AG04449 (cell line): ENCODE data around the gene EPB41.
"Not testable (repeated sequence)": the region's sequence is repeated elsewhere in the genome, so short reads cannot be mapped to it uniquely, and the experiment has no call there.

ENCODE experiments used
- CTCF ChIA-PET: fragments of 350-600 bp; formaldehyde crosslinking; extraction: SDS; loops from one replicate; lab custom pipeline; 2021; ENCODE audit warnings: antibody characterized with exemption; lab: Yijun Ruan, JAX
- POLR2A ChIA-PET: fragments of 400-600, 350-600 bp; formaldehyde crosslinking; extraction: SDS; loops from one replicate; lab custom pipeline; 2020; ENCODE audit warnings: antibody characterized with exemption, inconsistent platforms; lab: Yijun Ruan, JAX
- DNase-seq: peaks from one replicate; pipeline ENCODE4 v3.0.0-alpha.2; 2010; ENCODE audit warnings: low read depth, low spot score
- H3K4me3 ChIP-seq: 2 replicates; pipeline ENCODE4 v1.5.1; 2011; ENCODE audit warnings: low read depth, mild to moderate bottlenecking, control low read depth, low read length
- TF ChIP-seq, protein P1 (sequence below): IDR thresholded peaks from one replicate; pipeline ENCODE4 v1.5.1; 2011; ENCODE audit warnings: mild to moderate bottlenecking, moderate library complexity, low read length, control low read depth, inconsistent platforms; ENCODE audit not compliant: insufficient read depth; ENCODE audit errors: missing control alignments

Gene EPB41

GRCh38 chr1:29062157-29062942, 148.0 kb downstream of the EPB41 start:
- no peak for DNase-seq
- H3K4me3 ChIP-seq = no peak overlapping the region
- TF ChIP-seq, protein P1, sequence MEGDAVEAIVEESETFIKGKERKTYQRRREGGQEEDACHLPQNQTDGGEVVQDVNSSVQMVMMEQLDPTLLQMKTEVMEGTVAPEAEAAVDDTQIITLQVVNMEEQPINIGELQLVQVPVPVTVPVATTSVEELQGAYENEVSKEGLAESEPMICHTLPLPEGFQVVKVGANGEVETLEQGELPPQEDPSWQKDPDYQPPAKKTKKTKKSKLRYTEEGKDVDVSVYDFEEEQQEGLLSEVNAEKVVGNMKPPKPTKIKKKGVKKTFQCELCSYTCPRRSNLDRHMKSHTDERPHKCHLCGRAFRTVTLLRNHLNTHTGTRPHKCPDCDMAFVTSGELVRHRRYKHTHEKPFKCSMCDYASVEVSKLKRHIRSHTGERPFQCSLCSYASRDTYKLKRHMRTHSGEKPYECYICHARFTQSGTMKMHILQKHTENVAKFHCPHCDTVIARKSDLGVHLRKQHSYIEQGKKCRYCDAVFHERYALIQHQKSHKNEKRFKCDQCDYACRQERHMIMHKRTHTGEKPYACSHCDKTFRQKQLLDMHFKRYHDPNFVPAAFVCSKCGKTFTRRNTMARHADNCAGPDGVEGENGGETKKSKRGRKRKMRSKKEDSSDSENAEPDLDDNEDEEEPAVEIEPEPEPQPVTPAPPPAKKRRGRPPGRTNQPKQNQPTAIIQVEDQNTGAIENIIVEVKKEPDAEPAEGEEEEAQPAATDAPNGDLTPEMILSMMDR = no peak
- ChIA-PET CTCF (interaction anchor here (0.9 to 1.1 kb wide), 5 partner anchors 9 to 278 kb away, joined by 3 to 4 read pairs (median 3); no protein-coding TSS in a partner anchor), POLR2A (no interaction called here)

- TF ChIP-seq, protein P1 = no peak
Measured at GRCh38 chr1:29064064-29064463, 149.7 kb downstream of the EPB41 start.

GRCh38 chr1:29077155-29077554, 162.8 kb downstream of the EPB41 start:
- H3K4me3 ChIP-seq = no peak overlapping the region
- CTCF ChIA-PET = interaction anchor here (1.2 kb wide), 1 partner anchor 13 kb away, joined by 3 read pairs; no protein-coding TSS in a partner anchor
- TF ChIP-seq, protein P1 = no peak
- POLR2A ChIA-PET = no interaction called here
- DNase-seq = no peak

More at GRCh38 chr1:29064064-29064463, 149.7 kb downstream of the EPB41 start:
- H3K4me3 ChIP-seq = no peak overlapping the region
- DNase-seq = no peak
- ChIA-PET CTCF (interaction anchor here (0.8 to 1.0 kb wide), 2 partner anchors 10 to 14 kb away, joined by 3 read pairs; no protein-coding TSS in a partner anchor), POLR2A (no interaction called here)

DNA sequence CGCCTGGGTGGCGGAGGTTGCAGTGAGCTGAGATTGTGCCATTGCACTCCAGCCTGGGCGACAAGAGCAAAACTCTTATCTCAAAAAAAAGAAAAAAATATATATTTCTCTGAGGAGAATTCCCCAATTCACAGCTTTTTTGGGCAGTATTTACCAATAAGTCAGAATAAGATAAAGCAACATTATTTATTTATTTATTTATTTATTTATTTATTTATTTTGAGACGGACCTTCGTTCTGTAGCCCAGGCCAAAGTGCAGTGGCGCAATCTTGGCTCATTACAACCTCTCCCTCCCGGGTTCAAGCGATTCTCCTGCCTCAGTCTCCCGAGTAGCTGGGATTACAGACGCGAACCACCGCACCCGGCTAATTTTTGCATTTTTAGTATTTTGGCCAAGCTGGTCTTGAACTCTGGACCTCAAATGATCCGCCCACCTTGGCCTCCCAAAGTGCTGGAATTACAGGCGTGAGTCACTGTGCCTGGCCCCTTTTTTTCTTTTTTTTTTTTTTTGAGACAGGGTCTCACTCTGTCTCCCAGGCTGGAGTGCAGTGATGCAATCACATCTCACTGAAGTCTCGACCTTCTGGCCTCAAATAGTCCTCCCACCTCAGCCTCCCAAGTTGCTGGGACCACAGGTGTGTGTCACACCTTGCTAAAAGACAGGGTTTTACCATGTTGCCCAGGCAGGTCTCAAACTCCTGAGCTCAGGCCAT, 165.7 kb downstream of the EPB41 start:
- DNase-seq, H3K4me3 ChIP-seq, POLR2A ChIA-PET: not testable (repeated sequence)
- CTCF ChIA-PET = interaction anchor here (1.4 kb wide), 1 partner anchor 35 kb away, joined by 5 read pairs; no protein-coding TSS in a partner anchor

- no peak for DNase-seq
- TF ChIP-seq, protein P1 = no peak
- POLR2A ChIA-PET = no interaction called here
- H3K4me3 ChIP-seq = no peak overlapping the region
- CTCF ChIA-PET = interaction anchor here (1.0 to 2.0 kb wide), 2 partner anchors 9 to 79 kb away, joined by 3 to 6 read pairs; no protein-coding TSS in a partner anchor
Measured at GRCh38 chr1:29081201-29081600, 166.8 kb downstream of the EPB41 start.

DNA sequence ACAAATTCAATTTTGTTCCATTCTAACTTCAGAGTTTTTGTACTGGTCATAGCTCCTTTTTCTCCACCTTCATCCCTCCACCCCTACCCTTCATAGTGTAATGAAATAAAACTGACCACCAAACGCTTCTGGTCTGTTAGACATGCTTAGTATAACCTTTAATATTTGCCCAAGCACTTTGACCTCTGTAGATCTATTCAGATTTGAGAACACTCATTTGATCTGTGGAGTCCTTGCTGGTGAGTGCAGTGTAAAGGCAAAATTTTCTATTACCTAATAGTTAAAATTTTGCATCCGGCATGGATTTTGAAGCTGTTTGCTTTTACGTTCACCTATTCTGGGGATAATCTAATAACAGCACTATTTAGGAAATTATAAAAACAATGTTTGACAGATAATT, 168.2 kb downstream of the EPB41 start:
- CTCF ChIA-PET = interaction anchor here (1.0 to 2.0 kb wide), 2 partner anchors 10 to 42 kb away, joined by 3 to 6 read pairs; partner anchors contain the start of gene TMEM200B
- TF ChIP-seq, protein P1 = no peak

More for the DNA sequence above, 168.2 kb downstream of the EPB41 start:
- POLR2A ChIA-PET = no interaction called here
- no peak overlapping the region for H3K4me3 ChIP-seq
- DNase-seq = no peak
